ENCODE data around the gene NPFF. TPM values are rescaled to one million over a fixed set of nuclear protein-coding genes. Genes with fewer than 3 reads are reported as not detected.

NPFF gene
- total and polyA plus RNA-seq, 2 of the 13 experiments (the other 11 are each of a cell fraction or from before 2014, with no cell fraction given) = not detected

GRCh38 chr12:53481939-53482586 lies 25.2 kb downstream of the NPFF start (continued):
- TF ChIP-seq, protein P1, sequence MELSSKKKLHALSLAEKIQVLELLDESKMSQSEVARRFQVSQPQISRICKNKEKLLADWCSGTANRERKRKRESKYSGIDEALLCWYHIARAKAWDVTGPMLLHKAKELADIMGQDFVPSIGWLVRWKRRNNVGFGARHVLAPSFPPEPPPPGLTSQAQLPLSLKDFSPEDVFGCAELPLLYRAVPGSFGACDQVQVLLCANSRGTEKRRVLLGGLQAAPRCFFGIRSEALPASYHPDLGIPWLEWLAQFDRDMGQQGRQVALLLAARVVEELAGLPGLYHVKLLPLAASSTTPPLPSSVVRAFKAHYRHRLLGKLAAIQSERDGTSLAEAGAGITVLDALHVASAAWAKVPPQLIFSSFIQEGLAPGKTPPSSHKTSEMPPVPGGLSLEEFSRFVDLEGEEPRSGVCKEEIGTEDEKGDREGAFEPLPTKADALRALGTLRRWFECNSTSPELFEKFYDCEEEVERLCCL (CRISPR knock-in tag; IDR thresholded peaks at IDR 0.05; ENCODE audit: borderline replicate concordance) = no peak
- TF ChIP-seq NFATC3 (CRISPR knock-in tag; IDR thresholded peaks at IDR 0.05) = no peak
- no peak; the same call in 1 of the 2 replicates for TF ChIP-seq ZNF589 (CRISPR knock-in tag; conservative IDR thresholded peaks at IDR 0.05)
- TF ChIP-seq HES4 (CRISPR knock-in tag; IDR thresholded peaks at IDR 0.05; ENCODE audit: borderline replicate concordance) = no peak
- no peak for TF ChIP-seq BRD4 (CRISPR knock-in tag; IDR thresholded peaks at IDR 0.05)
- TF ChIP-seq GABPA (IDR thresholded peaks at IDR 0.05; ENCODE audit: low read depth, low read length) = no peak
- TF ChIP-seq GABPA (CRISPR knock-in tag; IDR thresholded peaks at IDR 0.05; ENCODE audit: low read depth) = no peak
- peak; percentile 43 for TF ChIP-seq POLR2G (IDR thresholded peaks at IDR 0.05; ENCODE audit: low read depth, low read length)
- TF ChIP-seq MEIS2 (CRISPR knock-in tag; IDR thresholded peaks at IDR 0.05) = no peak
- TF ChIP-seq IKZF5 (CRISPR knock-in tag; IDR thresholded peaks at IDR 0.05) = 0 out of 2 replicates have a peak, but pooled peaks have one; percentile 14
- no peak for TF ChIP-seq CEBPB (IDR thresholded peaks at IDR 0.05; ENCODE audit: borderline replicate concordance, low read depth, low read length)
- no peak for TF ChIP-seq ZSCAN29 (CRISPR knock-in tag; conservative IDR thresholded peaks at IDR 0.05)
- TF ChIP-seq STAT6 (CRISPR knock-in tag; IDR thresholded peaks at IDR 0.05; ENCODE audit: borderline replicate concordance) = no peak
- TF ChIP-seq RBM22 (optimal IDR thresholded peaks at IDR 0.05; ENCODE audit: low read length) = no peak
- no peak for TF ChIP-seq PBX2 (CRISPR knock-in tag; IDR thresholded peaks at IDR 0.05)
- peak in 1 of 2 experiments; percentile 47; a peak in 2 of 4 replicates for TF ChIP-seq POLR2A (IDR thresholded peaks at IDR 0.05; ENCODE audit: insufficient read depth in 1 of 2, low read depth in 2 of 2, low read length in 2 of 2)
- no peak for TF ChIP-seq ZNF44 (CRISPR knock-in tag; IDR thresholded peaks at IDR 0.05)
- no peak for TF ChIP-seq MXD1 (CRISPR knock-in tag; IDR thresholded peaks at IDR 0.05)
- no peak for TF ChIP-seq ZNF101 (CRISPR knock-in tag; IDR thresholded peaks at IDR 0.05; ENCODE audit: borderline replicate concordance, low read depth)
- no peak for TF ChIP-seq NPAS2 (CRISPR knock-in tag; IDR thresholded peaks at IDR 0.05; ENCODE audit: borderline replicate concordance)
- 0 out of 2 replicates have a peak, but pooled peaks have one; percentile 2 for TF ChIP-seq PHF8 (CRISPR knock-in tag; IDR thresholded peaks at IDR 0.05)
- TF ChIP-seq YY1 (IDR thresholded peaks at IDR 0.05; ENCODE audit: insufficient read depth, insufficient replicate concordance, low read depth, low read length) = no peak
